Ishikawa (cell line): ENCODE measurements around the gene C6orf62.

ENCODE experiments used
- CEBPB ChIP-seq: IDR thresholded peaks from 2 replicates; pipeline ENCODE4 v1.6.1; 2012
- CREB1 ChIP-seq: IDR thresholded peaks from 2 replicates; pipeline ENCODE4 v1.6.1; 2012; ENCODE audit warnings: low read depth
- EGR1 ChIP-seq: IDR thresholded peaks from 2 replicates; pipeline ENCODE4 v1.6.1; 2012
- EP300 ChIP-seq: IDR thresholded peaks from 2 replicates; pipeline ENCODE4 v1.6.1; 2012; ENCODE audit warnings: borderline replicate concordance
- FOXM1 ChIP-seq: IDR thresholded peaks from 2 replicates; pipeline ENCODE4 v1.6.1; 2012; ENCODE audit warnings: low read depth, borderline replicate concordance
- NFIC ChIP-seq: IDR thresholded peaks from 2 replicates; pipeline ENCODE4 v1.6.1; 2012
- RAD21 ChIP-seq: IDR thresholded peaks from 2 replicates; pipeline ENCODE4 v1.6.1; 2012; ENCODE audit warnings: low read depth
- TAF1 ChIP-seq: IDR thresholded peaks from 2 replicates; pipeline ENCODE4 v1.6.1; 2012; ENCODE audit warnings: low read depth, mild to moderate bottlenecking
- TCF12 ChIP-seq: IDR thresholded peaks from 2 replicates; pipeline ENCODE4 v1.6.1; 2012; ENCODE audit warnings: low read depth
- TEAD4 ChIP-seq: IDR thresholded peaks from 2 replicates; pipeline ENCODE4 v1.6.1; 2012
- YY1 ChIP-seq: IDR thresholded peaks from 2 replicates; pipeline ENCODE4 v1.6.1; 2012; ENCODE audit warnings: low read depth
- ZBTB7A ChIP-seq: IDR thresholded peaks from 2 replicates; pipeline ENCODE4 v1.6.1; 2012; ENCODE audit warnings: low read depth
- TF ChIP-seq, protein P1 (sequence below): IDR thresholded peaks from 2 replicates; pipeline ENCODE4 v1.6.1; 2012; ENCODE audit warnings: low read depth, mild to moderate bottlenecking
- TF ChIP-seq, protein P2 (sequence below): IDR thresholded peaks from 2 replicates; pipeline ENCODE4 v1.6.1; 2012
- TF ChIP-seq, protein P3 (sequence below): IDR thresholded peaks from 2 replicates; pipeline ENCODE4 v1.6.1; 2012

The C6orf62 gene

DNA sequence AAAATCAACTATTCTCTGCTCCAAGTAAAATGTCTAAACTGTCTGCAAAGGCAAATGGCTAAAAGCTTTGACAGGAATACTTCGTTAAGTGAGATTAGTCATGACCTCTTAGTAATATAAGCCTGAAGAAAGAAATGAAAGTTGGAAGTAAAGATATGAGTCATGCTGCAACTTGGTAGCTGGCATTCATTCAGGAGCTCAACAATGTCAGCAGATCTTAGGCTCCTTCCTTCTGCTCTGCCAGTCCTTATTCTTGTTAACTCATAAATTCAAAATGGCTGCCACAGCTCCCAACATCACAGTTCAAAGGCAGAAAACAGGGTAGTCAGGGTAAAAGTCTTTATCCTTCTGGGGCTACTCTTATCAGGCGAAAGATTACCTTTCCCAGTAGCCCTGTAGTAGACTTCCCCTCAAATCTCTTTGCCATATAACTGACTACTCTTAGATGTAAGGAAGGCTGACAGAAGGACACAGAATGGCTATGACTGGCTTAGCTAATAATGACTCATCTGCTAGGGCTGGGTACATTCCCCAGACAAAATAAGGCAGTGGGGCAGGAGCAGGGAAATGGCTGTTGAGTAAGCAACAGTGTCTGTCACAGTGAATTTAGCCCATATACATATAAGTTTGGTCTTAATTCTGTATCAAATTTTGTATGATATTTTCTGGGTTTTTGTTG is 24.4 kb upstream of the C6orf62 start:
- TF ChIP-seq YY1 (peak; percentile 74), CREB1 (no peak)

DNA sequence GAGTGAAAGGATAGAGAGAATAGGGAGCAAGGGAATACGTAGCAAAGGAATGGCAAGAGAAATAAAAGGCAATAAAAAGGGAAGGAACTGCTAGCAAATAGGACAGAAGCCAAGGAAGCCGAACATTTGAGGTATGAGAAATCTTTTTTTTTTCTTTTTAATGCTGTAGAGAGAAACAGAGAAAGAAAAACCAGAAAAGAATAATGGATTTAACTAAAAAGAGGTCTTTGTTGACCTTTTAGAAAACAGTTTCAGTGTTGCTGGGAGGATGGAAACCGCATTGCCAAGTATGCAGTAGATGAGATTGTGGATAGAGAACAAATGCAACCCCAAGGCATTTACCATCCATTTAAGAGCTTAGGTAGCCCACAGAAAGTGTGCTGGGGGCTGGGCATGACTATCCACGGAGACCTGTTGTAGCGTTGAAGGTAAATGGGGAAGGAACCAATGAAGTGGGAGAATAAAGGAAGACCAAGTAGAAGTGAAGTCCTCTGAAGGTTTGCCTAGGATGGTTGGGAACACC is 23.3 kb upstream of the C6orf62 start:
- TF ChIP-seq YY1 (no peak), EP300 (no peak), TEAD4 (no peak), NFIC (no peak), FOXM1 (no peak)
- TF ChIP-seq, protein P1, sequence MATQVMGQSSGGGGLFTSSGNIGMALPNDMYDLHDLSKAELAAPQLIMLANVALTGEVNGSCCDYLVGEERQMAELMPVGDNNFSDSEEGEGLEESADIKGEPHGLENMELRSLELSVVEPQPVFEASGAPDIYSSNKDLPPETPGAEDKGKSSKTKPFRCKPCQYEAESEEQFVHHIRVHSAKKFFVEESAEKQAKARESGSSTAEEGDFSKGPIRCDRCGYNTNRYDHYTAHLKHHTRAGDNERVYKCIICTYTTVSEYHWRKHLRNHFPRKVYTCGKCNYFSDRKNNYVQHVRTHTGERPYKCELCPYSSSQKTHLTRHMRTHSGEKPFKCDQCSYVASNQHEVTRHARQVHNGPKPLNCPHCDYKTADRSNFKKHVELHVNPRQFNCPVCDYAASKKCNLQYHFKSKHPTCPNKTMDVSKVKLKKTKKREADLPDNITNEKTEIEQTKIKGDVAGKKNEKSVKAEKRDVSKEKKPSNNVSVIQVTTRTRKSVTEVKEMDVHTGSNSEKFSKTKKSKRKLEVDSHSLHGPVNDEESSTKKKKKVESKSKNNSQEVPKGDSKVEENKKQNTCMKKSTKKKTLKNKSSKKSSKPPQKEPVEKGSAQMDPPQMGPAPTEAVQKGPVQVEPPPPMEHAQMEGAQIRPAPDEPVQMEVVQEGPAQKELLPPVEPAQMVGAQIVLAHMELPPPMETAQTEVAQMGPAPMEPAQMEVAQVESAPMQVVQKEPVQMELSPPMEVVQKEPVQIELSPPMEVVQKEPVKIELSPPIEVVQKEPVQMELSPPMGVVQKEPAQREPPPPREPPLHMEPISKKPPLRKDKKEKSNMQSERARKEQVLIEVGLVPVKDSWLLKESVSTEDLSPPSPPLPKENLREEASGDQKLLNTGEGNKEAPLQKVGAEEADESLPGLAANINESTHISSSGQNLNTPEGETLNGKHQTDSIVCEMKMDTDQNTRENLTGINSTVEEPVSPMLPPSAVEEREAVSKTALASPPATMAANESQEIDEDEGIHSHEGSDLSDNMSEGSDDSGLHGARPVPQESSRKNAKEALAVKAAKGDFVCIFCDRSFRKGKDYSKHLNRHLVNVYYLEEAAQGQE: no peak
- TF ChIP-seq, protein P2, sequence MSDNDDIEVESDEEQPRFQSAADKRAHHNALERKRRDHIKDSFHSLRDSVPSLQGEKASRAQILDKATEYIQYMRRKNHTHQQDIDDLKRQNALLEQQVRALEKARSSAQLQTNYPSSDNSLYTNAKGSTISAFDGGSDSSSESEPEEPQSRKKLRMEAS: no peak

DNA sequence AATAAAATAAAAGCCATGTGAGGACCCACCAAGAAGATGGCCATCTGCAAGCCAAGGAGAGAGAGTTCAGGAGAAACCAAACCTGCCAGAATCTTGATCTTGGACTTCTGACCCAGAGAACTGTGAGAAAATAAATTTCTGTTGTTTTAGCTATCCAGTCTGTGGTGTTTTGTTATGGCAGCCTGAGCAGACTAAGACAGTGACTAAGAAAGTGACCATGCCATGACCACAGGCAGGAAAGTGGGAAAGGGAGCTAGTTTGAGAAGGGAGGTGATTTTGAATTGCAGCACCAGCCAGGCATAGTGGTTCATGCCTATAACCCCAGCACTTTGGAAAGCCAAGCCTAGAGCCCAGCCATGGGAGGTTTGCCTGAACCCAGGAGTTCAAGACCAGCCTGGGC is 21.9 kb upstream of the C6orf62 start:
- TF ChIP-seq CREB1 (no peak), EP300 (no peak), YY1 (no peak), EGR1 (no peak), FOXM1 (no peak), CEBPB (no peak), TEAD4 (no peak), ZBTB7A (no peak), TCF12 (no peak)
- TF ChIP-seq, protein P3, sequence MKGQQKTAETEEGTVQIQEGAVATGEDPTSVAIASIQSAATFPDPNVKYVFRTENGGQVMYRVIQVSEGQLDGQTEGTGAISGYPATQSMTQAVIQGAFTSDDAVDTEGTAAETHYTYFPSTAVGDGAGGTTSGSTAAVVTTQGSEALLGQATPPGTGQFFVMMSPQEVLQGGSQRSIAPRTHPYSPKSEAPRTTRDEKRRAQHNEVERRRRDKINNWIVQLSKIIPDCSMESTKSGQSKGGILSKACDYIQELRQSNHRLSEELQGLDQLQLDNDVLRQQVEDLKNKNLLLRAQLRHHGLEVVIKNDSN: no peak
- TF ChIP-seq, protein P2: no peak
- TF ChIP-seq, protein P1: no peak

DNA sequence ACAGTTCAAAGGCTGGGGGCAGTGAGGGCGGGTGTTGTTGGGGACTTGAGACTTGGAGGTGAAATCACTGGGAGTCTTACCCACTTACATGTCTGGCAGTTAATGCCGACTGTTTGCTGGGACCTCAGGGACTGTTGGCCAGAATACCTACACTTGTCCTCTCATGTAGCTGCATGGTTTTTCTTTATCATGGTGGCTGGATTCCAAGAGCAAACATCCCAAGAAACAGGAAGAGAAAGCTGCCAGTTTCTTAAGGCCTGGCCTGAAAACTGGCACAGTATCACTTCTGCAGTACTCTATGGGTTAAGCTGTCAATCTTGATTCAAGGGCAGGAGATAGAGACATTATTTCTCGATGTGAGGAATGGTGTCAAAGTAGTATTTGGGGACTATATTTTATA is 19.8 kb upstream of the C6orf62 start:
- no peak for TF ChIP-seq NFIC
- TF ChIP-seq FOXM1: no peak
- TF ChIP-seq, protein P2: no peak
- no peak for TF ChIP-seq TAF1
- TF ChIP-seq, protein P1: no peak
- TF ChIP-seq EGR1: no peak
- no peak for TF ChIP-seq YY1
- TF ChIP-seq TEAD4: no peak
- no peak for TF ChIP-seq TCF12
- TF ChIP-seq EP300: no peak
- TF ChIP-seq, protein P3: no peak
- no peak for TF ChIP-seq RAD21
- TF ChIP-seq CREB1: no peak
- no peak for TF ChIP-seq ZBTB7A
- TF ChIP-seq CEBPB: no peak

DNA sequence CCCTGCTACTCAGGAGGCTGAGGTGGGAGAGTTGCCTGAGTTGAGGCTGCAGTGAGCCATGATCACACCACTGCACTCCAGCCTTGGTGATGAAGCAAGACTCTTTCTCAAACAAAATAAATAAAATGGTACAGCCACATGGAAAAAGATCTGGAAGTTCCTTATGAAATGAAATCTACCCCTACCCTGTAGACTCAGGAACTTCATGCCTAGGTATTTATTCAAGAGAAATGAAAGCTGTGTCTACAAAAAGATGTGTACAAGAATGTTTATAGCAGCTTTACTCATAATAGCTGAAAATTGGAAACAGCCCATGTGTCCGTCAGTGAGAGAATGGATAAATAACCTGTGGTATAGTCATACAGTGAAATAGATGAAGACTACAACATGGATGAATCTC is 15.2 kb upstream of the C6orf62 start:
- TF ChIP-seq EGR1 (no peak), TCF12 (no peak), TAF1 (no peak), CEBPB (no peak), TEAD4 (no peak), NFIC (no peak), ZBTB7A (no peak), YY1 (no peak), FOXM1 (no peak), RAD21 (no peak)
- TF ChIP-seq, protein P3: no peak
- TF ChIP-seq, protein P1: no peak
- TF ChIP-seq, protein P2: no peak
